HS-5 (cell line): Measurements from ENCODE around the gene FCRLA.
"Not testable (repeated sequence)": the region's sequence is repeated elsewhere in the genome, so short reads cannot be mapped to it uniquely, and the experiment has no call there.

Experiments used
- DNase-seq: peaks from one replicate; pipeline ENCODE4 v3.0.0-alpha.2; 2012; ENCODE audit warnings: low read depth

Gene FCRLA

DNA sequence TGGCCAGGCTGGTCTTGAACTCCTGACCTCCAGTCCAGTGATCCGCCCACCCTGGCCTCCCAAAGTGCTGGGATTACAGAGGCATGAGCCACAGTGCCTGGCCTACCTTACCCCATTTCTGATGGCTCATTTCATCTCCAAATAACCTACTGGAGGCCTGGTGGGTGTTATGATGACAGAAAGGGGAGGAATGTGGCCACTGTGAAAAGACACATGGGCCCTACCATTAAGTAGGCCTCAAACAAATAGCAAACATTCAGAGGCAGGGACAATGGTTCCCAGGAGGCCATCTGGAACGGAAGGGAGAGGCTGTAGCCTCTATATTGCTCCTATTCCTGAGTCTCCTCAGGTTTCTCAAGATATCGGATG, 932 bp upstream of the FCRLA start:
- no peak for DNase-seq

- no peak for DNase-seq
These were observed 474 bp downstream of the FCRLA start for GRCh38 chr1:161707503-161707902.

GRCh38 chr1:161709373-161709772, 2.3 kb downstream of the FCRLA start:
- DNase-seq = no peak

DNA sequence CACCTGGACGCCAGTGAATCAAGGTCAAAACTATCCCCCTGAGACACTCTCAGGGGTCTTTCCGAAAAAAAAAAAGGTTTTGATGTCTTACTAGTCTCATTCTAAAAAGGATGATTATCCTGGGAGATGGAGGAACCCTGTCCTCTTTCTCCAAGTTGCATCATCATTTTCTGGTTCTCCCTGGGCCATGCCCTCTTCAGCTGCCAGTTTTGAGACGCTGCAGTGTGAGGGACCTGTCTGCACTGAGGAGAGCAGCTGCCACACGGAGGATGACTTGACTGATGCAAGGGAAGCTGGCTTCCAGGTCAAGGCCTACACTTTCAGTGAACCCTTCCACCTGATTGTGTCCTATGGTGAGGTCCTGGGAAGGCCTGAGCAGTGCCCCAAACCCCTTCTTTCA, 3.5 kb downstream of the FCRLA start:
- DNase-seq = no peak

DNA sequence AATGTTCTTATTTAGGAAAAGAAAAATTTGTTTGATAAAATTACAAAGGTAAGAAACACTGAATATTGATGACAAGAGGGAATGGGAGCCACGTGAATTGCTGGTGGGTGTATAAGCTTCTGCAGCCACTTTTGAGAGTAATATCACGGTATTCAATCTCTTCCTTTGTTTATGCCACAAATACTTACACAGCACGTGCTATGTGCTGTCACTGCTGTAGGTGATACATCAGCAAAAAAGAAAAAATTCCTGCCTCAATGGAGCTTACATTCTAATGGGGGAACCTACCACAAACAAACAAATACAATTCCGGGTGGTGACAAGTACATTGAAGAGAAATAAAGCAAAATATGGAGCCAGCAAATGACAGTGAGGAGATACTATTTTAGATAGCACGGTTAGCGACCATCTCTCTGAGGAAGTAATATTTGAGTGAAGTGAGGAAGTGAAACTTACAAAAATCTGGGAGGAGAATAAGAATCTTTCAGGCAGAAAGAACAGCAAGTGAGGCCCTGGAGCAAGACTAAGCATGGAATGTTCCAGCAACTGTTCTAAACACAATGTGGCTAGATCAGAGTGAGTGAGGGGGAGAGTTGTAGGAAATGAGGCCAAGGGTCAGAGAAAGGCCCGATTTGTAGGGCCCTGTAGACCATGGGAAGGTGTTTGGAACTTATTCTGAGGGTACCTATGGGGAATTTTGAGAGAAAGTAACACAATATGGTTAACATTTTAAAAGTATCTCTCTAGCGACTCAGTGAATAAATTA, 11.7 kb downstream of the FCRLA start:
- no peak for DNase-seq

DNA sequence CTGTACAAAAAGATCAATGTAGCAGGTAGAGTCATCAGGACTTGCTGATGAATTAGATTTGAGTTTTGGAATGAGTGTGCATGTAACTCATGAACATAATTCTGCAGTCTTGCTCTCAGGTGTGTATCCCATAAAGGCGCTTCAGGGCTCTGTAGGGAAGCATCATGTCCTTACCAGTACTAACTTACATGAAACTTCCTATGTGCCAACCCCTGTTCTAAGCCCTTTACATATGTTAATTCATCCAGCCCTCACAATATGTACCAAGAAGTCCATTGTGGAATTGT, 12.2 kb downstream of the FCRLA start:
- no peak for DNase-seq

GRCh38 chr1:161720422-161720821, 13.4 kb downstream of the FCRLA start:
- no peak for DNase-seq

DNA sequence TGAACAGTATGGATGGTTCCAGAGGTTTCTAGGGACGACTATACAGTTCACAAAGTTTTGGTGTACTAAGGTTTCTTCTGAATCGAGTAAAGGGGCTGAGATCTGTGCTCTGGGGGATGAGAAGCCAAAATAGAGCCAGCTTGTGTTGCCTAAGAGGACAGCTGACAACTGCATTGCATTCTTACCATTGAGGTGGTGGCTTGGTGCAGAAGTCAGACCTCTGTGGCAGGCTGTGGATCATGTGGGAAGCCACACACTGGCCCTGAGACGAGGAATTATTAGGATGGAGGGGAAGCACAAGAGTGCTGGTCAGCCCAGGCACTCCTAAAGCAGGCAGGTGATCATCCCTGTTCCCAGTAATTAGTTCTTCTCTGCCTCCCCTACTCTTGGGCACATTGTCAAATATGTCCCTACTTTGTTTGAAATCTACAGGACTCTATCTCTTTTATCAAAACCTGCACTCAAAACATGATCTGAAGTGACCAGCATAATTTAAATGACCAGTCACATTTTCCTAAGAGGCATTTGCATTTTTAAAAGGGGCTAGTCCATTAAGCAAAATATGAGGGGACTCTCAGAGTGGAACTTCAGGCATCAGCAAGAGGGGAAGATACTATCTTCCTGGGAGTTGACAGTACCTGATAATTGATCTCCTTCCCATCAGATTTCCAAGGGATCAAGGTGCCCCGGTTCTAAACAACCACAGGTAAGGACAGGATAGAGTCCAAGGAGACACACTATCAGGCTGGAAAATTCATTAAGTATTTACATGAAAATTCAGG, 14.1 kb downstream of the FCRLA start, which contains the start of gene FCRLB:
Gene FCRLB (plus strand): TSS at position 589 of the 782 bp plus-strand sequence. CDS start 1,129 bp downstream, outside the sequence.
- no peak for DNase-seq

- peak; percentile 94 for DNase-seq
These were observed 14.8 kb downstream of the FCRLA start for GRCh38 chr1:161721738-161722343.

- DNase-seq = no peak
These were observed 15.4 kb downstream of the FCRLA start for GRCh38 chr1:161722406-161722805.

GRCh38 chr1:161723459-161724141, 16.6 kb downstream of the FCRLA start:
- no peak for DNase-seq

DNA sequence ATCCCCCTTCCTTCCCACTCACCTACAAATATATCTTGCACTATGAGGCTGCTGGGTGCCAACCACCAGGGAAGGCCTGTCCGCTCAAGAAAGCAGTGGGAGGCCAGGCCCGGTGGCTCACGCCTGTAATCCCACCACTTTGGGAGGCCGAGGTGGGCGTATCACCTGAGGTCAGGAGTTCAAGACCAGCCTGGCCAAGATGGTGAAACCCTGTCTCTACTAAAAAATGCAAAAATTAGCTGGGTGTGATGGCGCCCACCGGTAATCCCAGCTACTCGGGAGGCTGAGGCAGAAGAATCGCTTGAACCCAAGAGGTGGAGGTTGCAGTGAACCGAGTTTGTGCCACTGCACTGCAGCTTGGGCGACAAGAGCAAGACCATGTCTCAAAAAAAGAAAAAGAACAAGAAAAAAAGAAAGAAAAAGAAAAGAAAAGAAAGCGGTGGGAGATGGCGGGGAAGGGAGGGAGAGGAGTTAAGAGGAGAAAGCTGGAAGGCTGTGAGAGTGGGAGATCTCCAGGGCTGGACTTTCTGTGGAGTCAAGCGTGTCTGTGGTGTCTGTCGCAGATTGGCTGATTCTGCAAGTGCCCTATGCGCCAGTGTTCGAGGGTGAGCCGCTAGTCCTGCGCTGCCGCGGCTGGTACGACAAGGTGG, 18.4 kb downstream of the FCRLA start:
- not testable (repeated sequence) for DNase-seq

- DNase-seq = peak; percentile 35
These were observed 19.0 kb downstream of the FCRLA start for GRCh38 chr1:161725908-161726472.

DNA sequence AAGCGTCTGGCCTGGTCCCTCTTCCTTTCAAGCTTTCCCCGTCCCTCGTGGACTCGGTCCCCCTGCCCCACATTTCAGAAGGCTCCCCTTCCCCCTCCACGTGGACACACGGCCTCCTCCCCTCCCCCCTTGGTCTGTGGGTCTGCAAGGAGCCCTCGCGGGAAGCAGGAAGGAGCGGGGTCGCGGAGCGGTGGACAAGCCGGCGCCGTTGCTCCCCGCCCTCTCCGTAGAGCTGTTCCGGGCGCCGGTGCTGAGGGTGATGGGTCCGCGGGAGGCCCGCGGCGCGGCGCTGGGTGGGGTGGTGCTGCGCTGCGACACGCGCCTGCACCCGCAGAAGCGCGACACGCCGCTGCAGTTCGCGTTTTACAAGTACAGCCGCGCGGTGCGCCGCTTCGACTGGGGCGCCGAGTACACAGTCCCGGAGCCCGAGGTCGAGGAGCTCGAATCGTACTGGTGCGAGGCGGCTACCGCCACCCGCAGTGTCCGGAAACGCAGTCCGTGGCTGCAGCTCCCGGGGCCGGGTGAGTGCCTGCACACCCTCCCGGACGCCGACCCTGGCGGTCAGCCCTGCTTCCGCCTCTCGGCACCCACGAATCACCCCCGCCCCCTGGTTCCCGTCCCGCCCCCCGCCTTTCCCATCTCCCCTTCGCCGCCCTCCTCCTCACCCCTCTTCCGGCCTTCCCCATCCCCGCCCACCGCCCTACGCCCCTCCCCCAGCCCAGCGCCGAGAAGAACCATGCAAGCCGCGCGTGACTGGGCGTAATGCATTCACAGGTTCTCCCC, 19.6 kb downstream of the FCRLA start:
- DNase-seq = peak; percentile 55

GRCh38 chr1:161727256-161727924, 20.4 kb downstream of the FCRLA start:
- peak; percentile 40 for DNase-seq

GRCh38 chr1:161728376-161729226, 21.6 kb downstream of the FCRLA start:
- no peak for DNase-seq

GRCh38 chr1:161730050-161730564, 23.1 kb downstream of the FCRLA start:
- peak; percentile 74 for DNase-seq

GRCh38 chr1:161731241-161731640, 24.2 kb downstream of the FCRLA start:
- no peak for DNase-seq
